ENCODE measurements around the gene OR13C5. TPM values are rescaled to one million over a fixed set of nuclear protein-coding genes. Genes with fewer than 3 reads are reported as not detected.
A peak's percentile ranks its signal among the peaks of the same experiment; 100 is the strongest.

The OR13C5 gene
- polyA plus RNA-seq, 2 of the 4 experiments (the other 2 are of a cell fraction) = not detected

GRCh38 chr9:104556830-104557634 lies 42.2 kb downstream of the OR13C5 start:
- ChIA-PET CTCF (no interaction called here), POLR2A (no interaction called here)
- TF ChIP-seq HOXA7 (CRISPR knock-in tag; IDR thresholded peaks at IDR 0.05) = no peak
- TF ChIP-seq EP300 (IDR thresholded peaks at IDR 0.05) = no peak
- 37% methylated on average over 8 of the region's 8 CpGs for WGBS (ENCODE audit: missing lambda C conversion rate)
- no peaks in the 10 kb centered on the region; the same call in 2 of the 3 replicates for H3K9me3 ChIP-seq
- FAIRE-seq = no peak
- H3K4me2 ChIP-seq = no peak overlapping the region
- DNase-seq (ENCODE audit: low read depth in 1 of 2, low spot score in 1 of 2) = no peak
- H3K4me1 ChIP-seq = no peaks in the 10 kb centered on the region
- no peak overlapping the region for H3K4me3 ChIP-seq
- ATAC-seq = no peak
- H3K27ac ChIP-seq = no peak overlapping the region

DNA sequence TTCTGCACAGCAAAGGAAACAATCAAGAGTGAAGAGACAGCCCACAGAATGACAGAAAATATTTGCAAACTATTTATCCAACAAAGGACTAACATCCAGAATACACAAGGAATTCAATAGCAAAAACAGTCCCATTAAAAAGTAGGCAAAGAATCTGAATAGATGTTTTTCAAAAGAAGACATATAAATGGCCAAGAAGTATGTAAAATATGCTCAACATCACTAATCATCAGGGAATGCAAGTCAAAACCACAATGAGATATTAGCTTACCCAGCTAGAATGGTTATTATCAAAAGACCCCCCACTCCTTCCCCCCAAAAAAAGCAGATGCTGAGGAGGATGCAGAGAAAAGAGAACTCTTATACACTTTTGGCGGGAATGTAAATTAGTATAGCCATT lies 43.7 kb downstream of the OR13C5 start:
- Histone ChIP-seq H3K4me1 (no peaks in the 10 kb centered on the region), H3K27ac (no peak overlapping the region), H3K9me3 (no peaks in the 10 kb centered on the region; the same call in 2 of the 3 replicates), H3K4me3 (no peak overlapping the region), H3K4me2 (no peak overlapping the region)
- CTCF ChIA-PET = no interaction called here
- WGBS (ENCODE audit: missing lambda C conversion rate) = 32% methylated on average over 1 of the region's 1 CpG
- POLR2A ChIA-PET = no interaction called here
- TF ChIP-seq SREBF2 (IDR thresholded peaks at IDR 0.05) = no peak
- TF ChIP-seq KDM1A (IDR thresholded peaks at IDR 0.05; ENCODE audit: low read depth) = no peak
- TF ChIP-seq RARB (CRISPR knock-in tag; IDR thresholded peaks at IDR 0.05) = no peak
- TF ChIP-seq CEBPB (IDR thresholded peaks at IDR 0.05) = no peak
- TF ChIP-seq CBX8 (IDR thresholded peaks at IDR 0.05) = no peak
- no peak for TF ChIP-seq CHD4 (IDR thresholded peaks at IDR 0.05; ENCODE audit: borderline replicate concordance)
- no peak for TF ChIP-seq GATA3 (IDR thresholded peaks at IDR 0.05; ENCODE audit: borderline replicate concordance)
- TF ChIP-seq, protein P1, sequence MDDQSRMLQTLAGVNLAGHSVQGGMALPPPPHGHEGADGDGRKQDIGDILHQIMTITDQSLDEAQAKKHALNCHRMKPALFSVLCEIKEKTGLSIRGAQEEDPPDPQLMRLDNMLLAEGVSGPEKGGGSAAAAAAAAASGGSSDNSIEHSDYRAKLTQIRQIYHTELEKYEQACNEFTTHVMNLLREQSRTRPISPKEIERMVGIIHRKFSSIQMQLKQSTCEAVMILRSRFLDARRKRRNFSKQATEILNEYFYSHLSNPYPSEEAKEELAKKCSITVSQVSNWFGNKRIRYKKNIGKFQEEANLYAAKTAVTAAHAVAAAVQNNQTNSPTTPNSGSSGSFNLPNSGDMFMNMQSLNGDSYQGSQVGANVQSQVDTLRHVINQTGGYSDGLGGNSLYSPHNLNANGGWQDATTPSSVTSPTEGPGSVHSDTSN (IDR thresholded peaks at IDR 0.05) = no peak
- ATAC-seq (no peak), DNase-seq (ENCODE audit: low read depth in 1 of 2, low spot score in 1 of 2) (no peak), FAIRE-seq (no peak)

GRCh38 chr9:104553261-104553660 lies 46.0 kb downstream of the OR13C5 start:
- no peak for ATAC-seq
- no peaks in the 10 kb centered on the region for H3K4me1 ChIP-seq
- TF ChIP-seq RAD21 (conservative IDR thresholded peaks at IDR 0.05 in 1 of 2, IDR thresholded peaks at IDR 0.05 in 1 of 2) (no peak), PHF8 (IDR thresholded peaks at IDR 0.05; ENCODE audit: borderline replicate concordance, low read depth) (no peak), FOSL2 (IDR thresholded peaks at IDR 0.05) (no peak), FOSL2 (CRISPR knock-in tag; IDR thresholded peaks at IDR 0.05) (0 out of 2 replicates have a peak, but pooled peaks have one; percentile 6)
- WGBS (ENCODE audit: missing lambda C conversion rate) = 4% methylated on average over 1 of the region's 1 CpG
- POLR2A ChIA-PET = no interaction called here
- H3K27ac ChIP-seq = no peak overlapping the region
- H3K4me3 ChIP-seq = no peak overlapping the region
- CTCF ChIA-PET = no interaction called here
- no peak for DNase-seq (ENCODE audit: low read depth in 1 of 2, low spot score in 1 of 2)
- no peak overlapping the region for H3K4me2 ChIP-seq
- FAIRE-seq = no peak
- H3K9me3 ChIP-seq = no peaks in the 10 kb centered on the region

Other genes with a start within 250 kb of the OR13C5 start
- not detected in 2 replicates for gene OR13F1, start 95.2 kb downstream of the OR13C5 start, polyA plus RNA-seq (2011; rRNA removed)
- not detected in 3 replicates for gene OR13F1, start 95.2 kb downstream of the OR13C5 start, polyA plus RNA-seq (2017; fragmentation: RNase III; extraction: RNeasy Plus Mini Kit Qiagen cat#74134 plus additional on column Dnase treatment)
- gene OR13C4, start 72.2 kb downstream of the OR13C5 start, polyA plus RNA-seq (2011; rRNA removed) = not detected in 2 replicates
- gene OR13C4, start 72.2 kb downstream of the OR13C5 start, polyA plus RNA-seq (2017; fragmentation: RNase III; extraction: RNeasy Plus Mini Kit Qiagen cat#74134 plus additional on column Dnase treatment) = not detected in 3 replicates
- not detected in 2 replicates for gene OR13C3, start 62.6 kb downstream of the OR13C5 start, polyA plus RNA-seq (2011; rRNA removed)
- gene OR13C3, start 62.6 kb downstream of the OR13C5 start, polyA plus RNA-seq (2017; fragmentation: RNase III; extraction: RNeasy Plus Mini Kit Qiagen cat#74134 plus additional on column Dnase treatment) = not detected in 3 replicates
- gene OR13C8, start 30.2 kb downstream of the OR13C5 start, polyA plus RNA-seq (2011; rRNA removed) = not detected in 2 replicates
- not detected in 3 replicates for gene OR13C8, start 30.2 kb downstream of the OR13C5 start, polyA plus RNA-seq (2017; fragmentation: RNase III; extraction: RNeasy Plus Mini Kit Qiagen cat#74134 plus additional on column Dnase treatment)
- gene OR13C2, start 6.2 kb upstream of the OR13C5 start, polyA plus RNA-seq (2011; rRNA removed) = not detected in 2 replicates
- gene OR13C2, start 6.2 kb upstream of the OR13C5 start, polyA plus RNA-seq (2017; fragmentation: RNase III; extraction: RNeasy Plus Mini Kit Qiagen cat#74134 plus additional on column Dnase treatment) = not detected in 3 replicates
- gene OR13C9, start 18.8 kb upstream of the OR13C5 start, polyA plus RNA-seq (2011; rRNA removed) = not detected in 2 replicates
- gene OR13C9, start 18.8 kb upstream of the OR13C5 start, polyA plus RNA-seq (2017; fragmentation: RNase III; extraction: RNeasy Plus Mini Kit Qiagen cat#74134 plus additional on column Dnase treatment) = not detected in 3 replicates
- gene OR13D1, start 95.1 kb upstream of the OR13C5 start, polyA plus RNA-seq (2011; rRNA removed) = not detected in 2 replicates
- not detected in 3 replicates for gene OR13D1, start 95.1 kb upstream of the OR13C5 start, polyA plus RNA-seq (2017; fragmentation: RNase III; extraction: RNeasy Plus Mini Kit Qiagen cat#74134 plus additional on column Dnase treatment)
- gene NIPSNAP3A, start 148.3 kb upstream of the OR13C5 start, polyA plus RNA-seq (2011; rRNA removed) = 33.5 and 34.5 TPM in 2 replicates
- 19.3 to 20.8 TPM (median 20.1 TPM) in 3 replicates for gene NIPSNAP3A, start 148.3 kb upstream of the OR13C5 start, polyA plus RNA-seq (2017; fragmentation: RNase III; extraction: RNeasy Plus Mini Kit Qiagen cat#74134 plus additional on column Dnase treatment)
- gene NIPSNAP3B, start 164.7 kb upstream of the OR13C5 start, polyA plus RNA-seq (2011; rRNA removed) = 2.9 and 3.4 TPM in 2 replicates
- 1.00 to 2.0 TPM (median 1.7 TPM) in 3 replicates for gene NIPSNAP3B, start 164.7 kb upstream of the OR13C5 start, polyA plus RNA-seq (2017; fragmentation: RNase III; extraction: RNeasy Plus Mini Kit Qiagen cat#74134 plus additional on column Dnase treatment)

All from A549 (cell line).